ENCODE data around the gene SRL. TPM values are rescaled to one million over a fixed set of nuclear protein-coding genes. Genes with fewer than 3 reads are reported as not detected.
A peak's percentile ranks its signal among the peaks of the same experiment; 100 is the strongest.

Gene SRL
- total and polyA plus RNA-seq, 2 experiments from 2014 or later = 1.1 TPM; not detected in 1

DNA sequence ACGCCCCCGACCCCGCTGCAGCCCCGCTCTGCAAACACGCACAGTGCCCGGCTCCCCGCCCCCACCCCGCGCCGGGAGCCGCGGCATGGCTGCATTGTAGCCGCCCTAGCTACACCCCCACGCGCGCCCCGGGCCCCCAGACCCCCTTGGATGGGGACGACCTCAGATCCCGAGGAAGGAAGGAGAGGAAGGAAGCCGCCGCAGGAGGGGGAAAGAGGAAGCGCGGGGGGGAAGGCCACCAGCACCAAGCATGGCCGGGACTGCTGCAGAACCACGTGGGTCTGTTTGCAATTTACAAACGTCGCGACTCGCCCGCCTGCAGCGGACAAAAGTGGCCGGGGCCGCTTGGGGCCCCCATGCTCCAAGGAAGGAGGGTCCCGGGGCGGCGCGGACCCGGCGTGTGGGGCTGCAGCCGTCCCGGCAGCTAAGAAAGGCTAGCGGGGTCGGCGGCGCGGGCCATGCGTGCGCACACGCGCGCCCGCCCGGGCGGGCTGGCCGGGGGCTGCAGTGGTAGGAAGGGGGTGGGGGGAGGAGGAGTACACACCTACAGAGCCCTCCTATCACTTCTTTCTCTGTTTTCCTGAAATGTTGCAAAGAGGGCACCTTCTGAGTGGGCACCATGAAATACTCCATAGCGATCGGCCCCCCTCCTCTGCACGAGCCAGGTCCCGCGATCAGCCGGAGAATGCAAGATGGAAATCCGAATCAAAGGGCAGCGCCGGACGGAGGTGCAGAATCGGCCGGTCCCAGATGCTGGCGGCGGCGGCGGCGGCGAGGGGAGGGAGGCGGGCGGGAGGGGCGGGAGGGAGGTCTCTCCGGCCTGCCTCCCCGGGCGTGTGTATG, 30.5 kb upstream of the SRL start:
- peak overlapping the region; percentile 95 for H3K27ac ChIP-seq
- H3K9me3 ChIP-seq (ENCODE audit: low read depth) = no peaks in the 10 kb centered on the region
- peaks cover 43% of the 10 kb centered on the region for H3K79me2 ChIP-seq
- H3K4me3 ChIP-seq = peak overlapping the region; percentile 95
- peak overlapping the region; percentile 98 for H2AFZ ChIP-seq
- TF ChIP-seq EZH2 (IDR thresholded peaks at IDR 0.05; ENCODE audit: borderline replicate concordance) (no peak), EZH2phosphoT487 (IDR thresholded peaks at IDR 0.05; ENCODE audit: low read depth, severe bottlenecking, unreplicated experiment) (no peak)
- TF ChIP-seq, protein P1, sequence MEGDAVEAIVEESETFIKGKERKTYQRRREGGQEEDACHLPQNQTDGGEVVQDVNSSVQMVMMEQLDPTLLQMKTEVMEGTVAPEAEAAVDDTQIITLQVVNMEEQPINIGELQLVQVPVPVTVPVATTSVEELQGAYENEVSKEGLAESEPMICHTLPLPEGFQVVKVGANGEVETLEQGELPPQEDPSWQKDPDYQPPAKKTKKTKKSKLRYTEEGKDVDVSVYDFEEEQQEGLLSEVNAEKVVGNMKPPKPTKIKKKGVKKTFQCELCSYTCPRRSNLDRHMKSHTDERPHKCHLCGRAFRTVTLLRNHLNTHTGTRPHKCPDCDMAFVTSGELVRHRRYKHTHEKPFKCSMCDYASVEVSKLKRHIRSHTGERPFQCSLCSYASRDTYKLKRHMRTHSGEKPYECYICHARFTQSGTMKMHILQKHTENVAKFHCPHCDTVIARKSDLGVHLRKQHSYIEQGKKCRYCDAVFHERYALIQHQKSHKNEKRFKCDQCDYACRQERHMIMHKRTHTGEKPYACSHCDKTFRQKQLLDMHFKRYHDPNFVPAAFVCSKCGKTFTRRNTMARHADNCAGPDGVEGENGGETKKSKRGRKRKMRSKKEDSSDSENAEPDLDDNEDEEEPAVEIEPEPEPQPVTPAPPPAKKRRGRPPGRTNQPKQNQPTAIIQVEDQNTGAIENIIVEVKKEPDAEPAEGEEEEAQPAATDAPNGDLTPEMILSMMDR (IDR thresholded peaks at IDR 0.05; ENCODE audit: poor library complexity) = no peak
- DNase-seq (ENCODE audit: low spot score) = peak; percentile 65
- H3K4me2 ChIP-seq = peak overlapping the region; percentile 96
- H4K20me1 ChIP-seq (ENCODE audit: insufficient read depth, poor library complexity, severe bottlenecking) = no peaks in the 10 kb centered on the region
- H3K9me2 ChIP-seq (replicated peaks; ENCODE audit: insufficient read depth) = no peaks in the 10 kb centered on the region
- H3K36me3 ChIP-seq (replicated peaks; ENCODE audit: insufficient read depth, low read depth) = no peaks in the 10 kb centered on the region
- peaks cover 6% of the 10 kb centered on the region for H3K4me1 ChIP-seq (ENCODE audit: insufficient read depth)
- under 1% methylated on average over 42 of the region's 79 CpGs for WGBS (ENCODE audit: low lambda C conversion rate, missing lambda C conversion rate)
- H3K27me3 ChIP-seq = no peaks in the 10 kb centered on the region

GRCh38 chr16:4271176-4272113, 29.6 kb upstream of the SRL start:
- under 1% methylated on average over 52 of the region's 72 CpGs for WGBS (ENCODE audit: low lambda C conversion rate, missing lambda C conversion rate)
- Histone ChIP-seq H4K20me1 (ENCODE audit: insufficient read depth, poor library complexity, severe bottlenecking) (no peaks in the 10 kb centered on the region), H3K4me3 (peak overlapping the region; percentile 95), H3K4me1 (ENCODE audit: insufficient read depth) (peaks cover 6% of the 10 kb centered on the region), H3K27me3 (no peaks in the 10 kb centered on the region), H3K9me3 (ENCODE audit: low read depth) (no peaks in the 10 kb centered on the region), H2AFZ (peak overlapping the region; percentile 98), H3K79me2 (peaks cover 52% of the 10 kb centered on the region), H3K36me3 (replicated peaks; ENCODE audit: insufficient read depth, low read depth) (no peaks in the 10 kb centered on the region), H3K9me2 (replicated peaks; ENCODE audit: insufficient read depth) (no peaks in the 10 kb centered on the region), H3K27ac (peak overlapping the region; percentile 95), H3K4me2 (peak overlapping the region; percentile 96)
- no peak for TF ChIP-seq EZH2phosphoT487 (IDR thresholded peaks at IDR 0.05; ENCODE audit: low read depth, severe bottlenecking, unreplicated experiment)
- TF ChIP-seq, protein P1 (IDR thresholded peaks at IDR 0.05; ENCODE audit: poor library complexity) = peak; percentile 9
- DNase-seq (ENCODE audit: low spot score) = peak; percentile 95

DNA sequence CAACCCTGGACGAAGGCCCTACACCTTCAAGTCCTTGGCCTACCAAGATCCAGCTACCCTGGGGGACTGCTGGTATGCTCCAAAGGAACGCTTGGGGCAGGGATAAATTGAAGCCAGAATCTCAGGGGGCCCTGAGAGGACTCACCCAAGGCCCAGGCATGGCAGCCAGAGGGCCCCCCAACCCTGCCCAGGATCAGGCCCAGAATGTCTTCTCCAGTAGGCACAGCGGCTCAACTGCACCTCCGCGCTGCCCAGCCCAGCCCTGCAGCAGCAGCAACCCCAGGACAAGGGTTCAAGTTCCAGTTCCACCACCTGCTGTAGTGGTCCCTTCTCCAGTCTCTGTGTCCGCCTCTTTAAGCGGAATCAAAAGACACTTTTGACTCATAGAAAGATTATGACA, 28.7 kb upstream of the SRL start:
- Histone ChIP-seq H3K9me3 (ENCODE audit: low read depth) (no peaks in the 10 kb centered on the region), H4K20me1 (ENCODE audit: insufficient read depth, poor library complexity, severe bottlenecking) (no peaks in the 10 kb centered on the region), H3K36me3 (replicated peaks; ENCODE audit: insufficient read depth, low read depth) (no peaks in the 10 kb centered on the region), H3K27ac (peak overlapping the region; percentile 95), H3K9me2 (replicated peaks; ENCODE audit: insufficient read depth) (no peaks in the 10 kb centered on the region), H3K4me3 (no peak overlapping the region), H3K27me3 (no peaks in the 10 kb centered on the region), H3K79me2 (peaks cover 61% of the 10 kb centered on the region), H2AFZ (no peak overlapping the region), H3K4me2 (peak overlapping the region; percentile 96), H3K4me1 (ENCODE audit: insufficient read depth) (peaks cover 6% of the 10 kb centered on the region)
- WGBS (ENCODE audit: low lambda C conversion rate, missing lambda C conversion rate) = 93% methylated on average over 7 of the region's 7 CpGs
- DNase-seq (ENCODE audit: low spot score) = no peak
- no peak for TF ChIP-seq EZH2 (IDR thresholded peaks at IDR 0.05; ENCODE audit: borderline replicate concordance)
- no peak for TF ChIP-seq EZH2phosphoT487 (IDR thresholded peaks at IDR 0.05; ENCODE audit: low read depth, severe bottlenecking, unreplicated experiment)
- TF ChIP-seq, protein P1 (IDR thresholded peaks at IDR 0.05; ENCODE audit: poor library complexity) = no peak

Measured in hepatocyte (in vitro differentiated cells).